IPS-11a (cell line): ENCODE measurements around the gene SLC26A9.

ENCODE experiments used
- H3K4me3 ChIP-seq: one replicate; pipeline ENCODE4 v1.5.1; 2013; ENCODE audit warnings: low read depth, low read length, control low read depth

Gene SLC26A9

GRCh38 chr1:205943245-205943644, at the start of gene SLC26A9:
TSS of gene SLC26A9 (minus strand) at chr1:205943456. CDS start at chr1:205935820, 7,636 bp downstream.
- H3K4me3 ChIP-seq, result no peak within 1 kb of the TSS

GRCh38 chr1:205992218-205992882, 49.1 kb upstream of the SLC26A9 start:
- no peak overlapping the region for H3K4me3 ChIP-seq

GRCh38 chr1:205991237-205991636, 48.0 kb upstream of the SLC26A9 start:
- no peak overlapping the region for H3K4me3 ChIP-seq

GRCh38 chr1:205990226-205990625, 47.0 kb upstream of the SLC26A9 start:
- H3K4me3 ChIP-seq, result no peak overlapping the region

- H3K4me3 ChIP-seq, result no peak overlapping the region
Observed at GRCh38 chr1:205989786-205990185, 46.5 kb upstream of the SLC26A9 start.

GRCh38 chr1:205988585-205988995, 45.3 kb upstream of the SLC26A9 start:
- no peak overlapping the region for H3K4me3 ChIP-seq

GRCh38 chr1:205986861-205987260, 43.6 kb upstream of the SLC26A9 start:
- no peak overlapping the region for H3K4me3 ChIP-seq

- H3K4me3 ChIP-seq, result no peak overlapping the region
Observed at GRCh38 chr1:205986292-205986691, 43.0 kb upstream of the SLC26A9 start.

GRCh38 chr1:205985330-205986005, 42.2 kb upstream of the SLC26A9 start:
- no peak overlapping the region for H3K4me3 ChIP-seq

- no peak overlapping the region for H3K4me3 ChIP-seq
Observed at GRCh38 chr1:205983925-205984725, 40.9 kb upstream of the SLC26A9 start.

GRCh38 chr1:205981257-205981656, 38.0 kb upstream of the SLC26A9 start:
- H3K4me3 ChIP-seq, result no peak overlapping the region

GRCh38 chr1:205980237-205980870, 37.1 kb upstream of the SLC26A9 start:
- no peak overlapping the region for H3K4me3 ChIP-seq

- no peak overlapping the region for H3K4me3 ChIP-seq
Observed at GRCh38 chr1:205979301-205979700, 36.0 kb upstream of the SLC26A9 start.

GRCh38 chr1:205978676-205979075, 35.4 kb upstream of the SLC26A9 start:
- H3K4me3 ChIP-seq, result no peak overlapping the region

- H3K4me3 ChIP-seq, result no peak overlapping the region
Observed at GRCh38 chr1:205977402-205978014, 34.3 kb upstream of the SLC26A9 start.

- H3K4me3 ChIP-seq, result no peak overlapping the region
Observed at GRCh38 chr1:205976708-205977401, 33.6 kb upstream of the SLC26A9 start.

- no peak overlapping the region for H3K4me3 ChIP-seq
Observed at GRCh38 chr1:205976036-205976435, 32.8 kb upstream of the SLC26A9 start.

- no peak overlapping the region for H3K4me3 ChIP-seq
Observed at GRCh38 chr1:205975387-205975998, 32.2 kb upstream of the SLC26A9 start.

- H3K4me3 ChIP-seq, result no peak overlapping the region
Observed at GRCh38 chr1:205974712-205975111, 31.5 kb upstream of the SLC26A9 start.
